Measurements from ENCODE around the gene HMX3.

DNA sequence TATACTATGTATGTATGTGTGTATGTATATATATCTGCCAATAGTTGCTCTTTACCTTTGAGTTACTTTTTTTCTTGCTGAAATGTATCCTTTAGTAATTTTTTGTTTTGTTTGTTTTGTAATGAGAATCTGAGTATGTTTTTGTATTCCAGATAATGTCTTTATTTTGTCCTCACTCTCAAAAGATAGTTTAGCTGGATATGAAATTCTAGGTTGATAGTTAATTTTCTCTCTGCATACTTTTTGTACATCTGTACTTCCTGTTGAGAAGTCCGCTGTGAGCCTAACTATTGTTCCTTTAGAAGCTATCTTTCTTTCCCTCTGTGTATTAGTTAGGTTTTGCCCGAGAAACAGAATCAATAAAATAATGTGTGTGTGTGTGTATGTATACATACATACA, 48.0 kb downstream of the HMX3 start:
- no peak for TF ChIP-seq CTCF (IDR thresholded peaks at IDR 0.05)
- no peak for TF ChIP-seq ZFX (IDR thresholded peaks at IDR 0.05; ENCODE audit: borderline replicate concordance)
